IMR-90 (cell line): Measurements from ENCODE around the gene RUNX1. TPM values are rescaled to one million over a fixed set of nuclear protein-coding genes. Genes with fewer than 3 reads are reported as not detected.

Source experiments
- ATAC-seq: fragments of 200-7000 bp; cut with Tn5 transposase; 2 replicates; pipeline ENCODE4 v1.9.1; 2020; ENCODE audit warnings: low read depth, mild to moderate bottlenecking, moderate library complexity
- BruUV-seq: library from RNA; stranded (reverse); fragments of 400-500 nt; replicated peaks from 2 replicates; lab custom pipeline; 2021; lab: Mats Ljungman, UMichigan
- CTCF ChIA-PET: fragments of 300-600 bp; formaldehyde crosslinking; extraction: SDS; loops from one replicate; lab custom pipeline; 2021; ENCODE audit warnings: antibody characterized with exemption; lab: Yijun Ruan, JAX
- POLR2A ChIA-PET: fragments of 300-600 bp; sonication (Branson Sonifier 250); formaldehyde crosslinking; loops from one replicate; lab custom pipeline; 2022; ENCODE audit warnings: antibody characterized with exemption; ENCODE audit not compliant: unreplicated experiment; lab: Charles Lee
- DNase-seq: peaks from one replicate; pipeline ENCODE4 v3.0.0; 2013
- H2AFZ ChIP-seq: replicated peaks from 2 replicates; pipeline ENCODE3; 2013; ENCODE audit warnings: low read length, mild to moderate bottlenecking; ENCODE audit not compliant: poor library complexity
- H2AK5ac ChIP-seq: 2 replicates; pipeline ENCODE4 v1.6.1; 2013; ENCODE audit warnings: low read depth, low read length, inconsistent platforms
- H2AK9ac ChIP-seq: replicated peaks from 2 replicates; pipeline ENCODE3; 2013; ENCODE audit warnings: mild to moderate bottlenecking, low read depth, low read length, moderate library complexity; ENCODE audit not compliant: poor library complexity
- H2BK120ac ChIP-seq: 2 replicates; pipeline ENCODE4 v1.6.1; 2013; ENCODE audit warnings: low read depth, low read length, inconsistent platforms
- H2BK15ac ChIP-seq: 3 replicates; pipeline ENCODE4 v1.6.1; 2013; ENCODE audit warnings: low read depth, low read length, inconsistent platforms
- H2BK20ac ChIP-seq: 2 replicates; pipeline ENCODE4 v1.6.1; 2013; ENCODE audit warnings: low read depth, mild to moderate bottlenecking, inconsistent platforms, low read length, moderate library complexity
- H2BK5ac ChIP-seq: 2 replicates; pipeline ENCODE4 v1.6.1; 2013; ENCODE audit warnings: mild to moderate bottlenecking, low read depth, low read length, inconsistent platforms; ENCODE audit not compliant: poor library complexity, severe bottlenecking
- H3K14ac ChIP-seq: replicated peaks from 2 replicates; pipeline ENCODE4 v1.6.1; 2013; ENCODE audit warnings: low read depth, low read length, inconsistent platforms
- H3K18ac ChIP-seq: 2 replicates; pipeline ENCODE4 v1.6.1; 2013; ENCODE audit warnings: low read depth, low read length, control low read depth
- H3K23ac ChIP-seq: 2 replicates; pipeline ENCODE4 v1.6.1; 2013; ENCODE audit warnings: low read depth, low read length, inconsistent platforms
- H3K27ac ChIP-seq: 2 replicates; pipeline ENCODE4 v1.5.1; 2013; ENCODE audit warnings: mild to moderate bottlenecking, control low read depth, low read length; ENCODE audit not compliant: insufficient read depth
- H3K27me3 ChIP-seq: 2 replicates; pipeline ENCODE4 v1.6.1; 2013; ENCODE audit warnings: low read length; ENCODE audit not compliant: control insufficient read depth, insufficient read depth
- H3K36me3 ChIP-seq: 2 replicates; pipeline ENCODE4 v1.6.1; 2013; ENCODE audit warnings: low read length, mixed read lengths; ENCODE audit not compliant: control insufficient read depth, insufficient read depth
- H3K4ac ChIP-seq: 2 replicates; pipeline ENCODE4 v1.6.1; 2013; ENCODE audit warnings: low read depth, low read length, inconsistent platforms
- H3K4me1 ChIP-seq: 2 replicates; pipeline ENCODE4 v1.6.1; 2013; ENCODE audit warnings: low read length, mixed read lengths; ENCODE audit not compliant: control insufficient read depth, insufficient read depth
- H3K4me2 ChIP-seq: 2 replicates; pipeline ENCODE4 v1.6.1; 2013; ENCODE audit warnings: low read depth, mild to moderate bottlenecking, control low read depth, low read length, moderate library complexity
- H3K4me3 ChIP-seq: 2 replicates; pipeline ENCODE4 v1.5.1; 2013; ENCODE audit warnings: low read depth, mild to moderate bottlenecking, control low read depth, low read length, moderate library complexity; ENCODE audit not compliant: insufficient read depth
- H3K56ac ChIP-seq: 2 replicates; pipeline ENCODE4 v1.6.1; 2013; ENCODE audit warnings: low read length, inconsistent platforms; ENCODE audit not compliant: insufficient read depth; ENCODE audit errors: extremely low read depth
- H3K79me1 ChIP-seq, 2 experiments: 2 replicates each; pipeline ENCODE4 v1.6.1; 2013; ENCODE audit warnings: low read length in 2 of 2, inconsistent platforms in 1 of 2, low read depth in 1 of 2
- H3K9ac ChIP-seq: 2 replicates; pipeline ENCODE4 v1.6.1; 2013; ENCODE audit warnings: low read depth, low read length, control low read depth
- H3K9me1 ChIP-seq: 2 replicates; pipeline ENCODE4 v1.6.1; 2013; ENCODE audit warnings: low read length, inconsistent platforms; ENCODE audit not compliant: insufficient read depth
- H3K9me3 ChIP-seq: 2 replicates; pipeline ENCODE4 v1.6.1; 2013; ENCODE audit warnings: low read length; ENCODE audit not compliant: control insufficient read depth, insufficient read depth
- H4K20me1 ChIP-seq: 2 replicates; pipeline ENCODE4 v1.6.1; 2013; ENCODE audit warnings: low read length, inconsistent platforms; ENCODE audit not compliant: insufficient read depth
- H4K5ac ChIP-seq: 2 replicates; pipeline ENCODE4 v1.6.1; 2013; ENCODE audit warnings: mild to moderate bottlenecking, low read depth, low read length, control low read depth
- H4K8ac ChIP-seq, 2 experiments: 2 replicates each; pipeline ENCODE4 v1.6.1; 2013; ENCODE audit warnings: low read depth in 2 of 2, low read length in 2 of 2, control low read depth in 1 of 2, inconsistent platforms in 1 of 2
- H4K91ac ChIP-seq: 2 replicates; pipeline ENCODE4 v1.6.1; 2013; ENCODE audit warnings: low read depth, low read length, inconsistent platforms; ENCODE audit not compliant: insufficient read depth
- BHLHE40 ChIP-seq: fragments of 150-350 bp; IDR thresholded peaks from 2 replicates; pipeline ENCODE4 v1.6.1; 2016; ENCODE audit warnings: mild to moderate bottlenecking, low read depth, low read length
- CEBPB ChIP-seq: IDR thresholded peaks from 2 replicates; pipeline ENCODE4 v1.6.1; 2012; ENCODE audit warnings: low read depth, low read length, improper control_type of control experiment
- CTCF ChIP-seq: conservative IDR thresholded peaks from 2 replicates; pipeline ENCODE4 v1.5.1; 2012; ENCODE audit warnings: mild to moderate bottlenecking, low read depth, low read length, improper control_type of control experiment
- ELK1 ChIP-seq: fragments of 150-350 bp; IDR thresholded peaks from 2 replicates; pipeline ENCODE4 v1.6.1; 2016; ENCODE audit warnings: low read depth, mild to moderate bottlenecking, low read length, moderate library complexity, borderline replicate concordance
- MAFK ChIP-seq: IDR thresholded peaks from 2 replicates; pipeline ENCODE4 v1.6.1; 2012; ENCODE audit warnings: low read depth, low read length, improper control_type of control experiment
- MAZ ChIP-seq: IDR thresholded peaks from 2 replicates; pipeline ENCODE4 v1.6.1; 2012; ENCODE audit warnings: low read depth, mild to moderate bottlenecking, low read length, improper control_type of control experiment, moderate library complexity, borderline replicate concordance
- MXI1 ChIP-seq: IDR thresholded peaks from 2 replicates; pipeline ENCODE4 v1.6.1; 2012; ENCODE audit warnings: low read depth, mild to moderate bottlenecking, low read length, moderate library complexity, borderline replicate concordance
- NFE2L2 ChIP-seq: fragments of 150-350 bp; IDR thresholded peaks from 2 replicates; pipeline ENCODE4 v1.6.1; 2016; ENCODE audit warnings: low read depth, mild to moderate bottlenecking, low read length
- POLR2A ChIP-seq: IDR thresholded peaks from 2 replicates; pipeline ENCODE4 v1.6.1; 2012; ENCODE audit warnings: mild to moderate bottlenecking, low read depth, low read length
- RCOR1 ChIP-seq: IDR thresholded peaks from 2 replicates; pipeline ENCODE4 v1.6.1; 2012; ENCODE audit warnings: mild to moderate bottlenecking, low read length, improper control_type of control experiment; ENCODE audit not compliant: insufficient replicate concordance
- RFX5 ChIP-seq: IDR thresholded peaks from 2 replicates; pipeline ENCODE4 v1.8.0; 2012; ENCODE audit warnings: low read depth, mild to moderate bottlenecking, low read length, moderate library complexity
- SMC3 ChIP-seq: fragments of 150-350 bp; IDR thresholded peaks from 2 replicates; pipeline ENCODE4 v1.6.1; 2016; ENCODE audit warnings: low read depth, mild to moderate bottlenecking, antibody characterized with exemption, low read length, moderate library complexity
- USF2 ChIP-seq: fragments of 150-350 bp; IDR thresholded peaks from 2 replicates; pipeline ENCODE4 v1.6.1; 2017; ENCODE audit warnings: mild to moderate bottlenecking, antibody characterized with exemption, low read length, low read depth
- WGBS, 2 experiments: methylation state at CpG; one replicate each; pipeline versions ENCODE4 v1.1.5 to v1.1.7; 2013; ENCODE audit warnings: missing lambda C conversion rate in 2 of 2; ENCODE audit not compliant: insufficient read length in 1 of 2; ENCODE audit errors: extremely low coverage in 2 of 2; 5-methylcytosine and 5-hydroxymethylcytosine counted together
- dilution Hi-C: fragments of 300-500 bp; cut with HindIII; formaldehyde crosslinking; loops from one replicate; pipeline ENCODE4 v1.14.3; 2018; ENCODE audit warnings: low sequenced_read_pairs; ENCODE audit not compliant: unreplicated experiment
- in situ Hi-C: fragments of 300-500 bp; cut with MboI; formaldehyde crosslinking; loops from 3 replicates; pipeline ENCODE4 v1.14.3; 2019; ENCODE audit warnings: low sequenced_read_pairs, inconsistent platforms, mixed read lengths
- intact Hi-C: fragments of 100-400 bp; cut with micrococcal nuclease; formaldehyde crosslinking; loops from 2 replicates; pipeline ENCODE4 v1.10.0; 2022
- polyA plus RNA-seq, 3 experiments: library from polyadenylated mRNA; depleted of rRNA; stranded (reverse); fragments of >200 nt; gene quantifications; 2 replicates each; pipeline ENCODE4 v1.2.3, GENCODE V29; 2012; ENCODE audit warnings: low replicate concordance in 1 of 3
- total RNA-seq: library from RNA; depleted of rRNA; stranded (reverse); fragments of >200 nt; gene quantifications from 2 replicates; pipeline ENCODE4 v1.2.3, GENCODE V29; 2012

The RUNX1 gene
- total and polyA plus RNA-seq, 2 of the 4 experiments (the other 2 are of a cell fraction), result 34.5 to 56.5 TPM

- no peak for TF ChIP-seq RCOR1
Observed at GRCh38 chr21:34980423-34981115, 68.5 kb downstream of the RUNX1 start (continued).

GRCh38 chr21:34979383-34979782 is 69.7 kb downstream of the RUNX1 start:
- no peaks in the 10 kb centered on the region for H4K20me1 ChIP-seq
- H2BK5ac ChIP-seq, result no peak overlapping the region
- peaks cover 0 to 8% of the 10 kb centered on the region in 2 experiments; a peak in 2 of 4 replicates for H3K79me1 ChIP-seq
- H3K4me3 ChIP-seq, result no peak overlapping the region
- ATAC-seq, result no peak
- H3K4ac ChIP-seq, result no peak overlapping the region
- H3K9me3 ChIP-seq, result no peaks in the 10 kb centered on the region
- intact Hi-C loops (no loop called here), dilution Hi-C loops (no loop called here), in situ Hi-C loops (no loop called here)
- H3K9me1 ChIP-seq, result peaks cover 6% of the 10 kb centered on the region; the same call in 1 of the 2 replicates
- H3K27me3 ChIP-seq, result no peaks in the 10 kb centered on the region
- no peak for DNase-seq
- H3K4me2 ChIP-seq, result no peak overlapping the region
- H3K14ac ChIP-seq, result no peak overlapping the region
- peaks cover 9% of the 10 kb centered on the region for H3K4me1 ChIP-seq
- H2BK15ac ChIP-seq, result 0 out of 3 replicates have a peak overlapping the region, but pooled peaks have one; percentile 2
- H2BK20ac ChIP-seq, result no peak overlapping the region
- peak overlapping the region; percentile 46; the same call in 1 of the 2 replicates for H2BK120ac ChIP-seq
- H3K36me3 ChIP-seq, result no peaks in the 10 kb centered on the region
- no peak overlapping the region for H2AK9ac ChIP-seq
- no peak overlapping the region for H2AFZ ChIP-seq
- H4K91ac ChIP-seq, result no peak overlapping the region
- POLR2A ChIA-PET, result no interaction called here
- no peak overlapping the region for H3K56ac ChIP-seq
- H2AK5ac ChIP-seq, result no peak overlapping the region
- no peak overlapping the region for H3K18ac ChIP-seq
- H3K9ac ChIP-seq, result no peak overlapping the region
- no TSS peak for BruUV-seq
- H4K8ac ChIP-seq, result no peak overlapping the region
- no CpG with 5 or more reads among the region's 4 CpGs for WGBS, 2 experiments
- CTCF ChIA-PET, result no interaction called here
- no peak overlapping the region for H4K5ac ChIP-seq
- H3K23ac ChIP-seq, result no peak overlapping the region
- no peak overlapping the region for H3K27ac ChIP-seq
- TF ChIP-seq USF2, result no peak
- TF ChIP-seq NFE2L2, result no peak
- no peak for TF ChIP-seq POLR2A
- TF ChIP-seq SMC3, result no peak
- no peak for TF ChIP-seq MXI1
- TF ChIP-seq MAZ, result no peak
- no peak for TF ChIP-seq RCOR1
- TF ChIP-seq CEBPB, result no peak
- no peak for TF ChIP-seq MAFK
- no peak for TF ChIP-seq BHLHE40
- no peak for TF ChIP-seq CTCF
- TF ChIP-seq RFX5, result no peak
- TF ChIP-seq ELK1, result no peak
